Nephron progenitor cell (in vitro differentiated cells): Measurements from ENCODE around the gene PBX1.

Experiments used
- DNase-seq: peaks from one replicate; pipeline ENCODE4 v3.0.0; 2021
- H3K27ac Mint-ChIP-seq: 2 replicates; pipeline ENCODE4 v1.8.0; 2021; ENCODE audit warnings: mild to moderate bottlenecking, moderate library complexity, mixed read lengths
- H3K27me3 Mint-ChIP-seq: 2 replicates; pipeline ENCODE4 v1.8.0; 2021; ENCODE audit warnings: mild to moderate bottlenecking, low read depth, mixed read lengths; ENCODE audit not compliant: poor library complexity
- H3K36me3 Mint-ChIP-seq: 2 replicates; pipeline ENCODE4 v1.8.0; 2021; ENCODE audit warnings: low read depth, mixed read lengths
- H3K4me1 Mint-ChIP-seq: 2 replicates; pipeline ENCODE4 v1.8.0; 2021; ENCODE audit warnings: mixed read lengths
- H3K4me3 Mint-ChIP-seq: 2 replicates; pipeline ENCODE4 v1.8.0; 2021; ENCODE audit warnings: mild to moderate bottlenecking, moderate library complexity, mixed read lengths
- H3K9me3 Mint-ChIP-seq: 2 replicates; pipeline ENCODE4 v1.8.0; 2021; ENCODE audit warnings: mild to moderate bottlenecking, moderate library complexity, mixed read lengths
- TF ChIP-seq, protein P1 (sequence below): fragments of 200-600 bp; sonication (generic); IDR thresholded peaks from 2 replicates; pipeline ENCODE4 v1.5.0; 2021; ENCODE audit warnings: antibody characterized with exemption

Gene PBX1

DNA sequence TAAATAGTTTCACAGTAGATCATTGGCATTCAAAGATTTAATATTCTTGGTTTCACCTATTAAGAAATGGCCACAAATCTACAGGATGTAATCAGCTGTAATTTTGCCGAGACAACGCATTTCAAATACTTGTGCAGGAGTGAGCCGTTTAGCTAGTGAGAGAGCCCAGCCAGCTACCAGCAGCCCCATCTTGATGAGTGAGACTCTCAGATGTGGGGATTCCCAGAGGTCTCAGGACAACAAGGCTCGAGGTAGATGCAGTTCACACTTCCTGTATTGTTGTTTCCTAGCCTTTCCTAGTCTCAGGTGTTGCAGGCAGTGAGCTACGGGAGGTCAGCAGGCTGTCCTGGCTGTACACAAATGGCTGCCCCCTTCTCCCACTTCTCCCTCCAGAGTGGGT is 108.6 kb downstream of the PBX1 start:
- DNase-seq = no peak
- Mint-ChIP-seq H3K9me3 (peaks cover 3% of the 10 kb centered on the region), H3K27me3 (no peaks in the 10 kb centered on the region), H3K36me3 (peaks cover 34% of the 10 kb centered on the region), H3K4me1 (peaks cover 54% of the 10 kb centered on the region), H3K27ac (no peak overlapping the region), H3K4me3 (no peak overlapping the region)
- TF ChIP-seq, protein P1, sequence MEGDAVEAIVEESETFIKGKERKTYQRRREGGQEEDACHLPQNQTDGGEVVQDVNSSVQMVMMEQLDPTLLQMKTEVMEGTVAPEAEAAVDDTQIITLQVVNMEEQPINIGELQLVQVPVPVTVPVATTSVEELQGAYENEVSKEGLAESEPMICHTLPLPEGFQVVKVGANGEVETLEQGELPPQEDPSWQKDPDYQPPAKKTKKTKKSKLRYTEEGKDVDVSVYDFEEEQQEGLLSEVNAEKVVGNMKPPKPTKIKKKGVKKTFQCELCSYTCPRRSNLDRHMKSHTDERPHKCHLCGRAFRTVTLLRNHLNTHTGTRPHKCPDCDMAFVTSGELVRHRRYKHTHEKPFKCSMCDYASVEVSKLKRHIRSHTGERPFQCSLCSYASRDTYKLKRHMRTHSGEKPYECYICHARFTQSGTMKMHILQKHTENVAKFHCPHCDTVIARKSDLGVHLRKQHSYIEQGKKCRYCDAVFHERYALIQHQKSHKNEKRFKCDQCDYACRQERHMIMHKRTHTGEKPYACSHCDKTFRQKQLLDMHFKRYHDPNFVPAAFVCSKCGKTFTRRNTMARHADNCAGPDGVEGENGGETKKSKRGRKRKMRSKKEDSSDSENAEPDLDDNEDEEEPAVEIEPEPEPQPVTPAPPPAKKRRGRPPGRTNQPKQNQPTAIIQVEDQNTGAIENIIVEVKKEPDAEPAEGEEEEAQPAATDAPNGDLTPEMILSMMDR = no peak

DNA sequence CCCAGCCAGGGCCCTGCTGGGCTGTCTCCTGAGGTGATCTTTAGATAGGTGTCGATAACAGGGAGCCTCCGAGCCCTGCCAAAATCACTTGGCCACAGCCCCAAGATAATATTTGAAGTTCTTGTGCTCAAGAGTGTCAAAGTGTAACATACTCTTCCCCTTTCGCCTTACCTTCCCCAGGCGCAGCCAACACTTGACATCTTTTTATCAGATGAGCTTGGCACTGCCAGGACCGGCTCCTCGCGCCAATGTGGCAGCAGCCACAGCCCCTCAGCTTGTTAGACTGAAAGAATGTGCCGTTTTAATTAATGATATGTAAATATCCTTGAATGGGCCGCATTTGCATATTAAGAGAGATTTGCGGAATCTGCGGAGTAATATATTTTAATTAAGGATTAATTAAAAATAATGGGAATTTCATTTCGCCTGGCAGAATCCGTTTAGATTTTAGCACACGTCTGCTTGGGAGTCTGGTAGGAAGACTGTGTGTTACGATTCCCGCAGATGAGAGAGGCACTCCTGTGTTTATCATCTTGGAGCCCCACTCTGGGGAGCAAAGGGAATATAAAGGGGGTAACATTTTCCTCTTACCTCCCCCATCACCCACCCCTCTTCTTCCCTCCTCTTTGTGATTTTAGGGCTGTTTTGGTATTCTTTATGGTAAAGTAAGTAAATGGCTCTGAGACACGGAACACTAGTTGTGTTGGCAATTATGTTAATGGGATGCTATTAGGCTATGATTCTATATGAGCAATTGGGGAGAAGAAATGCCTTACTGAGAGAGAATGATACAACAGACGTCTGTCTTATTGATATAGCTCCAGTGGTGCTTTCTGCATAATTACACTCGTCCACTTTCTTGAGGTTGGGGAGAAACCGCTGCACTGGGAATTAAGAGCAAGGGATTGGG is 109.8 kb downstream of the PBX1 start:
- peaks cover 30% of the 10 kb centered on the region for H3K36me3 Mint-ChIP-seq
- H3K9me3 Mint-ChIP-seq = peaks cover 3% of the 10 kb centered on the region
- peaks cover 58% of the 10 kb centered on the region for H3K4me1 Mint-ChIP-seq
- H3K27ac Mint-ChIP-seq = no peak overlapping the region
- TF ChIP-seq, protein P1 = no peak
- no peak for DNase-seq
- H3K4me3 Mint-ChIP-seq = no peak overlapping the region
- H3K27me3 Mint-ChIP-seq = no peaks in the 10 kb centered on the region

DNA sequence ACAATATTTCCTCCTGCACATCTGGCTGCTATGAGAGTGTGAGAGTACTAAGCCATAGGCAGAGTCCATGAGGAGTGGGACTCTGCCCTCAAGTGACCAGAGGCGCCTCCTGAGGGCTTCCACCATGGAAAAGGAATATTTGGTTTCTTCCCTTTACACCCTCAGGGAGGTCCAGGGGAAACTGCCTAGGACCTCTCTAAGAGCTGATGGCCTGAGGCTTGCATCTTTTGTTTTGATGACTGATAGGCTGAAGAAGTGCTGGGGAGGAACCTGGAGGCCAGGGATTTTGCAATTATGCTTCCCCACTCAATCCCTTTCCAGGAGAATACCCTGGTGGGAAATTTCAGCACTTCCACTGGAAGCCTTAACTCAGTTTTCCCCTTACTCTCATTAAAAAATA is 111.0 kb downstream of the PBX1 start:
- Mint-ChIP-seq H3K36me3 (peaks cover 22% of the 10 kb centered on the region), H3K4me3 (no peak overlapping the region), H3K9me3 (peaks cover 3% of the 10 kb centered on the region), H3K4me1 (peaks cover 51% of the 10 kb centered on the region), H3K27me3 (no peaks in the 10 kb centered on the region), H3K27ac (no peak overlapping the region)
- TF ChIP-seq, protein P1 = no peak
- no peak for DNase-seq

DNA sequence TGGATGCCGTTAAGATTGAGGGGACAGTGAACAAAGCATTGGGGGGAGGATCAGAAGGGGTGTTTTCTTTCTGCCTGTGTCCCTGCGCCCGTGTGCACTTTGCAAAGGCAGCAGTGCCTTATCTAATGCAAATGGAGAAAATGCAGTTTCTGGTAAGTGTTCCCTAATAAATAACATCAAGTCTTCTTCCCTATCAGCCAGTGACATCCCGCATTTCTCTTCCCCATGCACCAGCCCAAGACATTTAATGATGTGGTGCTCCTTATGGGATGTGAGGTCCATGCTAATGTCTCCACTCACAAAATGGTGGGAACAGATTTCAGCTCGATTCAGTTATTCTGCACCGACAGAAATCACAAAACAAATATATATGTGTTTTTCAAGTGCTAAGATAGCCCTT is 111.8 kb downstream of the PBX1 start:
- Mint-ChIP-seq H3K4me3 (no peak overlapping the region), H3K36me3 (peaks cover 24% of the 10 kb centered on the region), H3K27me3 (no peaks in the 10 kb centered on the region), H3K9me3 (peaks cover 3% of the 10 kb centered on the region), H3K4me1 (peaks cover 49% of the 10 kb centered on the region), H3K27ac (peak overlapping the region; percentile 89)
- no peak for DNase-seq
- TF ChIP-seq, protein P1 = no peak

DNA sequence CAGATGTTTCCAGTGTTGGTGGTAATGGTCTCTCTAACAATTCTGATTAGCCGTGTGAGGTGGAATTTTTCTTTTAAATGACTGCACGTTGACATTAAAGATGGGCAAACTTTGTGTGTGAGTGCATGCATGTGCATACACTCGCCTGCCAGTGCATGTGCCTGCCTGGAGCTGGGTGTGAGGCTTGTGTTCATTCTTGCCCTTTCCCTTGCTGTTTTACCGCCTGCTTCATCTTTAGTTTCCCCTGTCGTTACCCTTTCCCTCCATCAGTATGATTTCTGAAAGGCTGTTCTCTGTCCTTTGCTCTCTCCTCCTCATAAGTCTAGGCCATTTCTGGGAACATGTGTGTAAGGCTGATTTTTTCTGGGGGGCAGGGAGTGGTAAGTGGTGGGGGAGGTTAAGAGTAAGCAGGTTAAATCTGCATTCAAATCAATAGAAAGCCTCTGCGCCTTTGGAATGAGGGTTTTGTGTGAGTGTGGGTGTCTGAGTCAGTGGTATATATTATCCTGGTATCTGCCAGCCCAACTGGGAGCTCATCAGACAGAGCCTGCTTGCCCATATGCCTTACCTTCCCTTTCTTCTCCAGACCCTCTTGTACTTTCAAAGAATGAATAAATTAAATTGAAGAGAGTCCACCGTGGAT is 112.5 kb downstream of the PBX1 start:
- peaks cover 44% of the 10 kb centered on the region for H3K4me1 Mint-ChIP-seq
- TF ChIP-seq, protein P1 = no peak
- DNase-seq = no peak
- H3K27me3 Mint-ChIP-seq = no peaks in the 10 kb centered on the region
- H3K9me3 Mint-ChIP-seq = peaks cover 3% of the 10 kb centered on the region
- peak overlapping the region; percentile 68 for H3K27ac Mint-ChIP-seq
- peaks cover 31% of the 10 kb centered on the region for H3K36me3 Mint-ChIP-seq
- peak overlapping the region; percentile 11 for H3K4me3 Mint-ChIP-seq
